Tibial nerve (tissue), 4 donors: Measurements from ENCODE around the gene MTFP1.
"Not testable (repeated sequence)": the region's sequence is repeated elsewhere in the genome, so short reads cannot be mapped to it uniquely, and the experiment has no call there.

ENCODE experiments used
- EP300 ChIP-seq, 2 donors: sonication (generic); formaldehyde crosslinking; IDR thresholded peaks; one replicate each; pipeline ENCODE4 v1.6.1; 2017; ENCODE audit warnings: antibody characterized with exemption in 2 of 2, mild to moderate bottlenecking in 1 of 2
- POLR2A ChIP-seq, 2 donors: fragments of 450-650 bp; IDR thresholded peaks; one replicate each; pipeline ENCODE4 v1.6.1; 2017; ENCODE audit warnings: antibody characterized with exemption in 2 of 2, mild to moderate bottlenecking in 2 of 2, moderate library complexity in 2 of 2
- TF ChIP-seq, protein P1 (sequence below), 5 experiments: fragments of 200-600 bp in 3 of 5; fragments of 450-650 bp in 2 of 5; sonication (generic) in 3 of 5; IDR thresholded peaks; one replicate each; pipeline ENCODE4 v1.5.1; 2016 to 2019; ENCODE audit warnings: antibody characterized with exemption in 5 of 5, mild to moderate bottlenecking in 3 of 5, moderate library complexity in 2 of 5

DNA sequence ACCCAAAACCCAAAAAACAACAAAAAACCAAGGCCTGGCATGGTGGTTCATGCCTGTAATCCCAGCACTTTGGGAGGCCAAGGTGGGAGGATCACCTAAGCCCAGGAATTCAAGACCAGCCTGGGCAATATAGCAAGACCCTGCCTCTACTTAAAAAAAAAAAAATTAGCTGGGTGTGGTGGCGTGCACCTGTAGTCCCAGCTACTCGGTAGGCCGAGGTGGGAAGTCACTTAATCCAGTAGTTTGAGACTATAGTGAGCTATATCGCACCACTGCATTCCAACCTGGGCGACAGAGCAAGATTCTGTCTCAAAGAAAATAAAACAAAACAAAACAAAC lies 22.8 kb upstream of the MTFP1 start:
- TF ChIP-seq, protein P1, sequence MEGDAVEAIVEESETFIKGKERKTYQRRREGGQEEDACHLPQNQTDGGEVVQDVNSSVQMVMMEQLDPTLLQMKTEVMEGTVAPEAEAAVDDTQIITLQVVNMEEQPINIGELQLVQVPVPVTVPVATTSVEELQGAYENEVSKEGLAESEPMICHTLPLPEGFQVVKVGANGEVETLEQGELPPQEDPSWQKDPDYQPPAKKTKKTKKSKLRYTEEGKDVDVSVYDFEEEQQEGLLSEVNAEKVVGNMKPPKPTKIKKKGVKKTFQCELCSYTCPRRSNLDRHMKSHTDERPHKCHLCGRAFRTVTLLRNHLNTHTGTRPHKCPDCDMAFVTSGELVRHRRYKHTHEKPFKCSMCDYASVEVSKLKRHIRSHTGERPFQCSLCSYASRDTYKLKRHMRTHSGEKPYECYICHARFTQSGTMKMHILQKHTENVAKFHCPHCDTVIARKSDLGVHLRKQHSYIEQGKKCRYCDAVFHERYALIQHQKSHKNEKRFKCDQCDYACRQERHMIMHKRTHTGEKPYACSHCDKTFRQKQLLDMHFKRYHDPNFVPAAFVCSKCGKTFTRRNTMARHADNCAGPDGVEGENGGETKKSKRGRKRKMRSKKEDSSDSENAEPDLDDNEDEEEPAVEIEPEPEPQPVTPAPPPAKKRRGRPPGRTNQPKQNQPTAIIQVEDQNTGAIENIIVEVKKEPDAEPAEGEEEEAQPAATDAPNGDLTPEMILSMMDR (IDR thresholded peaks at IDR 0.05): not testable (repeated sequence)
- TF ChIP-seq POLR2A, EP300 (IDR thresholded peaks at IDR 0.05): not testable (repeated sequence)
